Right hindlimb (tissue), 1 donor: ENCODE measurements around the gene SETD1B.

Experiments
- DNase-seq: peaks from one replicate; pipeline ENCODE4 v3.0.0-alpha.2; 2018

The SETD1B gene

DNA sequence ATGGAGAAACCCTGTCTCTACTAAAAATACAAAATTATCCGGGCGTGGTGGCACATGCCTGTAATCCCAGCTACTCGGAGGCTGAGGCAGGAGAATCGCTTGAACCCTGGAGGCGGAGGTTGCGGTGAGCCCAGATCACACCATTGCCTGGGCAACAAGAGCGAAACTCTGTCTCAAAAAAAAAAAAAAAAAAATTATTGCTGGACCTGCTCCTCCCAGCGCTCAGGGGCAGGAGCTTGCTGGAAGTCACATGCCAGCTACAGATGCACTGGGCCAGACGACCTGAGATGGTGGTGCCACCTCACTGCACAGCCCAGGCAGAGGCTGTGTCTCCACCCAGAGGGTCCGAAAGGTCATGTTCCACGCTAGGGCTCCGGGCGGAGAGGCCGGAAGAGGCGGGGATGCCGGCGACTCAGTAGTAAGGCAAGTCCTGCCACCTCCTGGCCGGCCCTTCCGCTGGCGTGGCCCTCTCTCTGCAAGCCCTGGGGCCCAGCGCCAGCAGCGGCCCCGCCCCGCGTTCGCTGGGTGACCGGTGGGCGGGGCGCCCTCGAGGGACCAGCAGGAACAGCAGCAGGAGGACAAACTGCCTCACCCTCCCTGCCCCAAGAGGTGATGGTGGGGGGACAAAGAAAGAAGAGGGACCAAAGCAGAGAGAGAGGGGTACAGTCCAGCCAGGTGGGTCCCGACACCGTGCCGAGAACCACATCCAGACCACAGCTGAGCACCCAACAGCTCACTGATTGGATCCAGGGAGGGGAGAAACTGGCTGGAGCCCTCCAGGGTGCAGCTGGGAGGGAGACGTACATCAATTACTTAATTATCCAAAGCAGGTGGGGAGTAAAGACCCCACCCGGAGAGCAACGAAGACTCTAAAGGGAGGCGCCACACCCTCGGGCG lies 6.7 kb upstream of the SETD1B start:
- peak; percentile 82 for DNase-seq

DNA sequence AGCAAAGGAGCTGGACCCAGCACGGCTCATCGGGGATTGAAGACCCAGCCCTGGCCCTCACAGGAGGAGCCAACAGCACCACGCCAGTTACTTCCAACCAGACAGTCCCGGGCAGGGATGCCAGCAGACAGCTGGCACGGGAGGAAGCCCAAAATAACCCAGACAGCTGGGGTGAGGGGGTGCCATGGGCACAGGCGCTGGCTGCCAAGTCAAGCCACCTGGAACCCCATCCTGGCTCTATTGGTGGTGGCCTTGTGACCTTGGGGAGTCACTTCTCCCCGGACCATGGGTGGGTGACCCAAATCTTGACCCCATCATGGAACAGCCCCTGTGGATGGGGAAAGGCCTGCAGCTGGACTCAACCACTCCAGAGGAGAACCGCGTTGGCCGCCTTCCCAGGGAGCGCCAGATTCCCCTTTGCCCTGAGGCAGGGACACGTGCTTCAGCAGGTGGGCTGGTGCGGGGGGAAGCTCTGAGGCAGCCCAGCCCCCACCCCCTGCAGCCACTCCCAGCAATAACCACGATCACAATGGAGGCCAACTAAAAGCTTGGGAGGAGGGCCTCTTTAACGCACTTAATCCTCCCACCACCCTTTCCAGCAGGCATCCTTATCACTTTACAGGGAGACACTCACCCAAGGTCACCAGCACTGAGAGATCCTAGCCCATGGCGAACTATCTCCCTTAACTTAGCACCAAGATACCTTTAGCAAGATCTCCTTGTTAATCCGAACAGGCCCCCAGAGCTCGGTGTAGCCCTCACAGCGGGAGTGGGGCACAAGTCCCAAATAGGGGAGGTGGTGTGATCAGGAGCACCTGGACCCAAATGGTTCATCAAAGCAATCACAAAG lies 5.6 kb upstream of the SETD1B start:
- DNase-seq, result peak; percentile 86

DNA sequence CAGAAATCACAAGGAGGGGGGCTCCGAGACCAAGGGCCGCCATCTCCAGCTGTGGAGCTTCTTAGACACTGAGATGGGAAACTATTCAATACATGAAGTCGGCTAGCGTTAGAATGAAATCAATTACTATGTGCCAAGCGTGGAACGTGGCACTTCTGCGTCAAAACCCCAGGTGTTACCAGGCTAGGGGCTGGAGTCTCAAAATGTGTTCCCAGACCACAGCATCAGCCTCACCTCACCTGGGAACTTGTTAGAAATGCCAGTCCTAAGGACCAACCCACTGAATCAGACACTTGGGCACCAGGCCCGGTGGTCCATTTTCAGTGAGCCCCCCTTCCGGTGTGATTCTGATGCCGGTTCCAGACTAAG lies 5.0 kb upstream of the SETD1B start:
- no peak for DNase-seq

- peak; percentile 79 for DNase-seq
Observed at GRCh38 chr12:121799156-121799841, 4.5 kb upstream of the SETD1B start.

- peak; percentile 90 for DNase-seq
Observed at GRCh38 chr12:121799842-121800693, 3.7 kb upstream of the SETD1B start.

DNA sequence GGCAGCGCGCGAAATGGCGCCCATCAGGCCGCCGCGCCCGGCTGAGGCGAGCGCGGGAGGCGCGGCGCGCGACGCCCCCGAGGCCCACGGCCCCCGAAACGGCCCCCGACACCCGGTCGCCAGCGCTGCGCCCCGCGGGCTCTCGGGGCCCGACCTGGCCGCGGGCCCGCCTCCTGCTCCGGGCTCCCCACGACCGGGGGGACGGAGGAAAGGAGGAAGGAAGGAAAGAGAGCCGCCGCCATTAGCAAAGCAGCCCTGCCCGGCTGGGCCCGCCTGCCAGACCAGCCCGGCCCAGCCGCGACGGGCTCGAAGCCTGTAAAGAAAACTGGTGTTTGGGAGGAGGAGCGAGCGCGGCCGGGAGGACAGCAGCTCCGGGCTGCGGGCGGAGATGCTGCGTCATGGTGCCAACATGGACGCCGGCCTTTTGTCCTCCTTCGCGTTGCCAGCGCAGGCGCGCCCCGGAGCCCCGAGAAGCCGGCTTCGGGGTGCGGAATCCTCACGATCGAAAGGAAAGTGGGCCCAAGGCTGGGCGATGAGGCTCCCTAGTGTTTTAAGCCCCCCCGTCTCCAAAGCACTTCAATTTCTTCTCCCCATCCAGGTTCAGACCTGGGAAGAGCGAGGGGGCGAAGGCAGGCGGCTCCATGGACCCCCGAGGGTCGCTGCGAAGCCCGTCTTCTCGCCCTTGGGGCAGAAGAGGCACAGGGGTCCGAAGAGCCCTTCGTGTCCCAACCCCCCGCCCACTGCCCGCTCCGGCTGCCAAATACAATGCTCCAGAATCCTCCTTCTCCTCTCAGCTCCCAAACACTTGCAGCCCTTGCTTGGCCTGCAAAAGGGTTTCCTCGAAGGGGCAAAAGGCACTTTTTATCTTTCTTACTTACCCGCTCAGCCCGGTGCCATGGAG lies 2.9 kb upstream of the SETD1B start:
- peak; percentile 80 for DNase-seq

GRCh38 chr12:121801595-121802484 lies 2.0 kb upstream of the SETD1B start:
- no peak for DNase-seq

DNA sequence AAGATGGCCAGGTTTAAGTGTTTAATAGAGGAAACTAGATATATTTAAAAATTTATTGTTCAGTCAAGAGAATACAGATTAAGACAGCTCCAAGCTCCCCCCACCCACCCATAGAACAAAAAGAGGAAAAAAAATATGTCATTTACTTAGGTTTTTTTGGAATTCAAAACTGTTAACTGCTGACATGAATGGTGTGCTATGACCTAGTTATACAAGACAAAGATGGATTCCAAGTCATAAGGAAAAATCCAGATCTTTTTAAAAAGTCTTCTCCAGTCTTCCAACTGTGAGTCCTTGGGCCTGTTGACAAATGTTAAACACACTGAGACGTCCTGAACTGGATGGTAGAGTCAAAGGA lies 1.3 kb upstream of the SETD1B start:
- no peak for DNase-seq

- DNase-seq, result peak; percentile 97
Observed at GRCh38 chr12:121802843-121803698, 738 bp upstream of the SETD1B start.

GRCh38 chr12:121804417-121805111 lies 755 bp downstream of the SETD1B start:
- peak; percentile 58 for DNase-seq

- DNase-seq, result peak; percentile 59
Observed at GRCh38 chr12:121805171-121806008, 1.6 kb downstream of the SETD1B start.

- DNase-seq, result no peak
Observed at GRCh38 chr12:121806009-121806545, 2.3 kb downstream of the SETD1B start.

GRCh38 chr12:121806546-121807423 lies 3.0 kb downstream of the SETD1B start:
- no peak for DNase-seq

DNA sequence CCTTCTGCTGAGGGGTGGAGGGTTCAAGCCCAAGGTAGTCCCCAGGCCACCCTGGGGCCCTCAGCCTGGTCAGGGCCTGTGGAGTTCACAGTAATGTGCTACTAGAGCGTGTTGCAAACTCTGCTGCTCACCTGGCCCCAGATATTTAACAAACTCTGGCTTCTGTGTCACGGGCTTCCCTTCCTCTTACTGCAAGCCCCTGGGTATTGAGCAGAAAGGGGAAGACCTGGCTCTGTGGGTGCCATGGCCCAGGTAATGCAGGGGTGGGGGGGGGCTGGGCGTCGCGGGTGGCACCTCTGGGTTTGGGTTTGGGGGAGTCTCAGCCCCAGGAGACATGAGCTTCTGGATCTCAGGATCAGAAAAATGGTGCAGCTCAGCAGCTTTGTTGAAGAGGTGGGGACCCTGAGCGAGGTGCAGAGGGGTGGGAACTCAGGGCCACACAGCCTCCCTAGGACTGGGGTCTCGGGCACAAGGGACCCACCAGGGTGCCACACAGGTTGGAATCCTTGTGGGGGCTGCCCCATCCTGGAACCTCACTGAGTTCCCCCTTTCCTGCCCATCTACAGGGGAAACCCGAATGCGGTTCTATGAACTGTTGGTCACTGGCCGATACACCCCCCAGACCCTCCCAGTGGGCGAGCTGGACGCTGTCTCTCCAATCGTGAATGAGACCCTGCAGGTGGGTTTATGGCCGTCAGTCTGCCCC lies 4.0 kb downstream of the SETD1B start:
- no peak for DNase-seq

DNA sequence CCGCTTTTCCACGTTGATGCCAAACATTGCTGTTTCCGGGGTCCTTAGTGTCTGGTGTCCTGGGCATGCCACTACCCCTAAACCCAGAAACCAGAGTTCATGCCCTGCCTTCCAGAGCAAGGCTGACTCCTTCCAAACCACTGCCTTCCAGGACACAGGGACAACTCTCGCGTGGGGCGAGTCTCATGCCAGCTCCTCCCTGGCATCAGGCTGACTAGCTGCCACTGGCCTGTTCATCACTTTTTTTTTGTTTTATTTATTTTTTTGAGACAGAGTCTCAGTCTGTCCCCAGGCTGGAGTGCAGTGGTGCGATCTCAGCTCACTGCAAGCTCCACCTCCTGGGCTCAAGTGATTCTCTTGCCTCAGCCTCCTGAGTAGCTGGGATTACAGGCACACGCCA lies 4.8 kb downstream of the SETD1B start:
- DNase-seq, result no peak

GRCh38 chr12:121809712-121810116 lies 5.9 kb downstream of the SETD1B start:
- no peak for DNase-seq
